H54 (cell line): ENCODE data around the gene METTL3.

ENCODE experiments used
- DNase-seq: peaks from one replicate; pipeline ENCODE4 v3.0.0; 2011; ENCODE audit warnings: low spot score, mixed read lengths; ENCODE audit not compliant: insufficient read length
- FAIRE-seq: peaks from 3 replicates; lab custom pipeline; 2011; peaks lifted over from hg19 to GRCh38; lab: Jason Lieb, UNC
- POLR2A ChIP-seq: IDR thresholded peaks from 2 replicates; pipeline ENCODE4 v1.6.1; 2011; ENCODE audit warnings: low read depth, mild to moderate bottlenecking, low read length

Gene METTL3

GRCh38 chr14:21535545-21536417 is 24.6 kb upstream of the METTL3 start:
- FAIRE-seq (no peak), DNase-seq (no peak)
- TF ChIP-seq POLR2A: no peak

DNA sequence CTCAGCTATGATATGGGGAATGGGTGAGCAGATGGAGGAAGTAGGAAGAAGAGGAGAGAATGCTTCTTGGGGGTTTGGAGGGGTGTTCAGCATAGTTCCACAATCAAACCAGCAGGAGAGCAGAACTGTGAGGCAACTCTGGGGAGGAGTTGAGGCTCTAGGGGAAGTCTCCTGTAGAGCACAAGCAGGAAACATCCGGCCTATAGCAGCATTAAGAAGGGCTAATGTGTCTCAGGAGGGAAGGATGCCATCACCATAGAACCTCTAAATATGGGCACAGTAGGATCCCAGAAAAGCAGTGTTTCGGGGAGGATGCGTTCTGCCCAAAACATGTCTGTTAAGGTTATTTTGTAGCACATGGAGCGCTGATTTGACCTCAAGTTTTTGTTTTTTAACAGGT is 23.4 kb upstream of the METTL3 start:
- FAIRE-seq (no peak), DNase-seq (no peak)
- TF ChIP-seq POLR2A: no peak

DNA sequence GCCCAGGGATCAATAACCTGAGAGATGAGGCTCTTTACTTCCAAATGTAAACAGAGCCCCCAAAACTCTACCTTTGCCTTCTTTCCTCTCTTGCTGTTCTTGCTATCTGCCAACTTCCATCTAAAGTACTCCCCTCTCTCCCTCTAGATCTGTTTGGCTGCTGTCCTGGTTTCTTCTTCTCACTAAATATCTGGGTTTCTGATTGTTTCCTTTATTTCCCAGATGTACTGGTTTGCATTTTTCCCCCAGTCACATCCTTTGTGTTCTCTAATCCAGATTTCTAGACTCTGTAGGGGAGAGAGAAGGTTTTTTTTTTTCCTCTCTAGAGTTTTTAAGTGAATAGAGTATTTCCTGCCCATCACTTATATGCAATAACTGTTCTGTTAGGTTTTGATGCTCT is 22.2 kb upstream of the METTL3 start:
- TF ChIP-seq POLR2A: no peak
- FAIRE-seq (no peak), DNase-seq (no peak)

- FAIRE-seq (no peak), DNase-seq (no peak)
- no peak for TF ChIP-seq POLR2A
Observed at GRCh38 chr14:21529515-21529914, 18.4 kb upstream of the METTL3 start.

DNA sequence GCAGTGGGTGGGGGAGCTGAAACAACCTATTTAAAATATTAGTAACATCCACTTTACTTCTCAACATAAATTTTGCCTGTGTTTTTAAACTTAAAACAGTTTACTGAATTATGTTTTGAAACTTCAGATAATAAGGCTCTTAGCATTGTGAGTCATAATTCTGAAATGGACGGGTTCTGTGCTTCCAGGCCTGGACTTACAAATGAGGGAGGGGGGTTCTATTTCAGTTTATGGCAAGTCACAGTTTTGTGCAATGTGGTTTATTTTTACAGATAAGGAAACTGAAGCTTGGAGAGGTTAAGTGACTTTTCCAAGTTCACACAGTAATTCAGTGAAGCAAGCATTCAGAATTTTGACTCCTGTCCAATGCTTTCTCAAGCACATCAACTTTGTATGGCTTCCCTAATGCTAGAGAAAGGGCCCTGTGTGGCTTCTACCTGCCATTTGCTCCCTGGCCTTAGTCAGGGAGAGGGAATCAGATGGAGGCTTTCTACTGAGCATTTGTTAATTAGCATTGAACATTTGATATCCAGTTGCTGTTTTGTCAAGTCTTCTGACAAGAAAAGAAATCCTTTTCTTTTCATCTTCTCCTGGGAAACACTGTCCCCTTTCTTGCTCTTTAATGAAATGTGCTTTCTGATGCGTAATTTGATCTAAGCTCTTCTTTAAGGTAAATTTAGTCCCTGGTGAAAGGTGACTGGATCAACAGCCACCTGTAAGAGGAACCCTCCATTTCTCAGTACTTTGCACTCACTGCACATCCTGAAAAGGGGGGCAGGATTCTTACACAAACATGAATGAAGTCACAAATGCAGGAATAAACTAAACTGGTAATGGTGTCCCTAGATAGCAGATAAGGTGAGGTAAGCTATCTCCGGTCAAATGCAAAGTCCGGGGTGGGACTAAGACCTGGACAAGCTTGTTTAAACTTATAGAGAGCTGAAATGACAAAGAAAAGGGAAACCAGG is 17.5 kb upstream of the METTL3 start:
- no peak for DNase-seq
- no peak for TF ChIP-seq POLR2A
- FAIRE-seq: no peak

- no peak for DNase-seq
Observed at GRCh38 chr14:21527318-21527679, 16.2 kb upstream of the METTL3 start.

GRCh38 chr14:21526672-21527317 is 15.7 kb upstream of the METTL3 start:
- DNase-seq (no peak), FAIRE-seq (no peak)
- TF ChIP-seq POLR2A: no peak

More at GRCh38 chr14:21527318-21527679, 16.2 kb upstream of the METTL3 start:
- FAIRE-seq: no peak
- TF ChIP-seq POLR2A: no peak

GRCh38 chr14:21525962-21526671 is 15.0 kb upstream of the METTL3 start, which contains the start of gene SALL2:
Gene SALL2 (minus strand): TSS chr14:21526346. CDS start chr14:21526127, 219 bp downstream.
- DNase-seq (peak; percentile 11), FAIRE-seq (no peak)
- TF ChIP-seq POLR2A: no peak

DNA sequence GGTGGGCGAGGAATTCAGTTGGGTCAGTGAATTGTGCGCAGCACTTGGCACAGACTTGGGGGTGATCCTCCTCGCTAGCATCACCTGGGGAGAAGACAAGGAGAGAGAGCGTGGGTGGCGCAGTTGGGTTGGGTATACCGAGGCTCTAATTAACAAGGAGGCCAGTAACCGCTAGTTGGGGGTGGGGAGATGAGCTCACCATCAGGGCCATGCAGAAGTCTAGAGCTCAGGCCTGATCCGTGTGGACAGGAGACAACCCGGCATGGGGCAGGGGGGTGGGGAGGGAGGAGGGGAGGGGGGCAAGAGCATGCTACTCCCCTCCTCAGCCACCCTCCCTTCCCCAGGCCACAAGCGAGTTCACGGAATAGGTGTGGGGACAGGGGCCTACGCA is 14.4 kb upstream of the METTL3 start:
- TF ChIP-seq POLR2A: no peak
- no peak for DNase-seq
- FAIRE-seq: no peak

- DNase-seq: no peak
- TF ChIP-seq POLR2A: no peak
- no peak for FAIRE-seq
Observed at GRCh38 chr14:21524575-21525490, 13.7 kb upstream of the METTL3 start.

DNA sequence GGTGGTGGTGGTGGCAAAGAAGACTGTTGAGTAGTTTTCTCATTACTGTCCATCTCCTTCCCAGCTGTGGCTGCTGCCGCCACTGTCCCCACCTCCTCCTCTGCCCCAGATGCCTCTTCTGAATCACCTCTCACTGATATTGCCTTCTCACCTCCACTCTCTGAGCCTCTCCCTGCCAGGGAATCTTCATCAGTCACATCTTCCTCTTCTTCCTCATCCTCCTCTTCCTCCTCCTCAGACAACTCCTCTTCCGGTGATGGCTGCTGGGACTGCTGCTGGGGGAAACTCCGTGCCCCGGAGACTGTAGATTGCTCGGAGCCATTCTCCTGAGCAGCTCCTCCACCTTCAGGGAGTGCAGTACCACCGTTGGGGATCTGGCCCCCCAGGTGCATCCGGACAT is 12.1 kb upstream of the METTL3 start:
- no peak for TF ChIP-seq POLR2A
- FAIRE-seq: no peak
- DNase-seq: no peak

DNA sequence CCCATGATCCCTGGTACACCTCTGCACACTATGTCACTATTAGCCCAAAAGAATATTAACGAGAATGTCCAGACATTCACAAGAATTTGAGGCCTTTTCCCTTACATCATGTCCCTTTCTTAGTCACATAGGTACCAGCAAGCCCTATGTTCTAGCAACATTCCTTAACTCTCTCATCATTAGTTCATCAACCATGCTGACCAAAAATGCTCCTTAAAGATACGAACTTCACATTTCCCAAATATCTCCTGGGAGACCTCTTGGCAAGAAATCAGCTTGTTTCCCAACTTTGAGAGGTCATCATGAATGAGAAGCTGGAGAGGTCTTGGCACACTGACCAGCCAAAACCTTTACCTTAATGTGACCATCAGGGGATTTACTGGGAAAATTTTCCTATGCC is 10.4 kb upstream of the METTL3 start:
- FAIRE-seq (no peak), DNase-seq (no peak)
- no peak for TF ChIP-seq POLR2A
